ENCODE measurements around the gene LARP1.

- TF ChIP-seq POLR2A (IDR thresholded peaks at IDR 0.05; ENCODE audit: low read depth, low read length): no peak
- TF ChIP-seq SPI1 (IDR thresholded peaks at IDR 0.05; ENCODE audit: low read depth, low read length): no peak
- TF ChIP-seq POU2F2 (IDR thresholded peaks at IDR 0.05; ENCODE audit: low read depth, low read length): no peak
Observed at GRCh38 chr5:154795235-154795596, 40.0 kb downstream of the LARP1 start.
